HepG2 (cell line): ENCODE results near the gene PGR. TPM values are rescaled to one million over a fixed set of nuclear protein-coding genes. Genes with fewer than 3 reads are reported as not detected.

Source experiments
- ATAC-seq: fragments of 200-7000 bp; cut with Tn5 transposase; 3 replicates; pipeline ENCODE4 v1.9.1; 2020; ENCODE audit warnings: mild to moderate bottlenecking, moderate library complexity
- BruUV-seq: library from RNA; stranded (reverse); fragments of 400-500 nt; replicated peaks from 2 replicates; lab custom pipeline; 2021; lab: Mats Ljungman, UMichigan
- CTCF ChIA-PET: fragments of 300-600 bp; formaldehyde crosslinking; extraction: SDS; loops from one replicate; lab custom pipeline; 2021; ENCODE audit warnings: low total read pairs, inconsistent platforms, low intra/inter-chr PET ratio; lab: Yijun Ruan, JAX
- POLR2A ChIA-PET: fragments of 350-600 bp; sonication (Branson Sonifier 250); formaldehyde crosslinking; loops from one replicate; lab custom pipeline; 2020; ENCODE audit warnings: antibody characterized with exemption, inconsistent platforms; lab: Yijun Ruan, JAX
- DNase-seq: peaks from one replicate; pipeline ENCODE4 v3.0.0-alpha.2; 2015; ENCODE audit warnings: low spot score
- FAIRE-seq: peaks from 3 replicates; lab custom pipeline; 2011; peaks lifted over from hg19 to GRCh38; lab: Jason Lieb, UNC
- H2AFZ ChIP-seq: one replicate; pipeline ENCODE4 v1.6.1; 2011; ENCODE audit warnings: low read length, inconsistent platforms
- H3K27ac ChIP-seq: fragments of 300-600 bp; 3 replicates; pipeline ENCODE4 v1.8.0; 2011; ENCODE audit warnings: mixed run types, mild to moderate bottlenecking, mixed read lengths, low read length, inconsistent platforms; ENCODE audit not compliant: insufficient read depth; ENCODE audit errors: extremely low read length
- H3K27me3 ChIP-seq, 2 experiments: fragments of 200-600 bp in 1 of 2; 2 replicates in 1 of 2; 3 replicates in 1 of 2; pipeline versions ENCODE4 v1.6.0 to v1.8.0; 2011; ENCODE audit warnings: low read length in 2 of 2, mild to moderate bottlenecking in 2 of 2, moderate library complexity in 2 of 2, inconsistent platforms in 1 of 2; ENCODE audit not compliant: insufficient read depth in 2 of 2, control insufficient read depth in 1 of 2
- H3K36me3 ChIP-seq, 2 experiments: fragments of 200-600 bp in 1 of 2; replicated peaks in 1 of 2; 2 replicates in 1 of 2; 3 replicates in 1 of 2; pipeline versions ENCODE4 v1.5.1 to v1.8.0; 2011; ENCODE audit warnings: low read length in 2 of 2, inconsistent platforms in 1 of 2; ENCODE audit not compliant: insufficient read depth in 2 of 2, control insufficient read depth in 1 of 2
- H3K4me1 ChIP-seq: 2 replicates; pipeline ENCODE4 v1.5.1; 2012; ENCODE audit warnings: low read length, inconsistent platforms; ENCODE audit not compliant: insufficient read depth
- H3K4me2 ChIP-seq: 2 replicates; pipeline ENCODE4 v1.6.0; 2011; ENCODE audit warnings: low read depth, low read length, inconsistent platforms
- H3K4me3 ChIP-seq, 3 experiments: fragments of 200-600 bp in 1 of 3; sonication (generic), shearing (Covaris generic) in 1 of 3; replicated peaks in 1 of 3; 2 replicates each; pipeline ENCODE4 v1.5.1; 2011 to 2016; ENCODE audit warnings: low read length in 3 of 3, inconsistent platforms in 2 of 3, low read depth in 2 of 3, mild to moderate bottlenecking in 2 of 3, control low read depth in 1 of 3, mixed read lengths in 1 of 3; ENCODE audit not compliant: insufficient read depth in 1 of 3
- H3K79me2 ChIP-seq: one replicate; pipeline ENCODE4 v1.6.1; 2011; ENCODE audit warnings: low read length, inconsistent platforms; ENCODE audit not compliant: insufficient read depth
- H3K9ac ChIP-seq: 2 replicates; pipeline ENCODE4 v1.6.0; 2011; ENCODE audit warnings: mild to moderate bottlenecking, low read depth, low read length, inconsistent platforms; ENCODE audit not compliant: insufficient read depth
- H3K9me3 ChIP-seq: 2 replicates; pipeline ENCODE4 v1.5.1; 2012; ENCODE audit warnings: mild to moderate bottlenecking, low read length
- H4K20me1 ChIP-seq: 2 replicates; pipeline ENCODE4 v1.6.0; 2011; ENCODE audit warnings: inconsistent platforms, mild to moderate bottlenecking, low read length, moderate library complexity; ENCODE audit not compliant: insufficient read depth
- KMT2B ChIP-seq: IDR thresholded peaks from 2 replicates; pipeline ENCODE4 v1.6.1; 2016; ENCODE audit warnings: missing genetic modification reagents, missing compliant biosample characterization
- PHF20 ChIP-seq: sonication (generic); formaldehyde crosslinking; IDR thresholded peaks from 2 replicates; pipeline ENCODE4 v1.5.0; 2020; ENCODE audit warnings: mild to moderate bottlenecking, missing genetic modification reagents
- U2AF2 ChIP-seq: fragments of 200-400 bp; formaldehyde crosslinking; IDR thresholded peaks from 2 replicates; pipeline ENCODE4 v1.6.1; 2017; ENCODE audit warnings: low read depth, mild to moderate bottlenecking, low read length
- ZNF274 ChIP-seq: sonication (generic); formaldehyde crosslinking; IDR thresholded peaks from 2 replicates; pipeline ENCODE4 v1.5.1; 2020; ENCODE audit warnings: mild to moderate bottlenecking, missing genetic modification reagents
- WGBS: methylation state at CpG from one replicate; pipeline ENCODE4 v1.1.6; 2017; ENCODE audit warnings: low lambda C conversion rate; 5-methylcytosine and 5-hydroxymethylcytosine counted together
- in situ Hi-C: cut with HindIII; loops from 2 replicates; pipeline ENCODE4 v1.10.0; 2017; ENCODE audit warnings: low pct_unique_long_range_greater_than_20kb; ENCODE audit not compliant: extremely low pct_ligation_motif_present
- intact Hi-C: fragments of 100-400 bp; cut with micrococcal nuclease; formaldehyde crosslinking; loops from one replicate; pipeline ENCODE4 v1.10.0; 2022; ENCODE audit not compliant: unreplicated experiment
- polyA plus RNA-seq, 8 experiments: library from polyadenylated mRNA; depleted of rRNA in 3 of 8; stranded (reverse) in 7 of 8; unstranded in 1 of 8; fragments of >200 nt; fragmentation: Illumina TruSeq in 4 of 8; extraction: Trizol in 4 of 8; gene quantifications; 2 replicates each; pipeline versions ENCODE4 v1.2.1 to v1.2.3, GENCODE V29; 2011 to 2016; ENCODE audit warnings: low read depth in 4 of 8, missing spikeins in 1 of 8, mixed read lengths in 1 of 8; ENCODE audit not compliant: insufficient read depth in 1 of 8
- total RNA-seq, 5 experiments: library from RNA; depleted of rRNA; stranded (reverse); fragments of >200 nt; fragmentation: Illumina TruSeq; extraction: Trizol; gene quantifications; 2 replicates each; pipeline ENCODE4 v1.2.3, GENCODE V29; 2016; ENCODE audit warnings: low read depth in 1 of 5
- TF ChIP-seq, protein P1 (sequence below): sonication (generic); formaldehyde crosslinking; IDR thresholded peaks from 2 replicates; pipeline ENCODE4 v1.5.0; 2020; ENCODE audit warnings: mild to moderate bottlenecking, missing genetic modification reagents
- TF ChIP-seq, protein P2 (sequence below): sonication (generic); formaldehyde crosslinking; IDR thresholded peaks from 2 replicates; pipeline ENCODE4 v1.5.0; 2020; ENCODE audit warnings: mild to moderate bottlenecking, missing genetic modification reagents

The PGR gene
- total and polyA plus RNA-seq, 2 of the 13 experiments (the other 11 are each of a cell fraction or from before 2014, with no cell fraction given): not detected

DNA sequence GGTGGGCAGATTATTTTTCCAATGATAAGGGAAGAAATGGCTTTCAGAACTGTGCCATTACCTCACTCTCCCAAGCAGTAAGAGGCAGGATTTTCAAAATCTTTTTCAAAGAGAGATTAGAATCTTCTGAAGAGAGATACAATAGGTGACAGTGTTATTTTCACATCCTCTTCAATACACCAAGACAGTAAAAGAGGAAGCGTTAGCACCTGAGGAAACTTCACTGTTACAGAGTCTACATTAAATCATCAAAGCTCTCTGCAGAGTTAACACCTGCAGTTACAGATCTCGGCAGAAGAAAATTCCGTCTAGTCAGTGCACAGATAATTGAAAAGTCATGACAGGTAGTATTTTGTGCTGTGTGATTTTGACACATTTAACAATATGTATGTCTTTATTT lies 144.9 kb downstream of the PGR start:
- Histone ChIP-seq H3K9me3 (no peaks in the 10 kb centered on the region), H3K4me3 (no peak overlapping the region), H4K20me1 (no peaks in the 10 kb centered on the region), H3K27ac (no peak overlapping the region)
- ChIA-PET POLR2A (no interaction called here), CTCF (no interaction called here)
- in situ Hi-C loops: no loop called here
- no peak for DNase-seq
- WGBS: 96% methylated on average over 3 of the region's 3 CpGs
- ATAC-seq: no peak
- TF ChIP-seq U2AF2: no peak
- TF ChIP-seq, protein P1, sequence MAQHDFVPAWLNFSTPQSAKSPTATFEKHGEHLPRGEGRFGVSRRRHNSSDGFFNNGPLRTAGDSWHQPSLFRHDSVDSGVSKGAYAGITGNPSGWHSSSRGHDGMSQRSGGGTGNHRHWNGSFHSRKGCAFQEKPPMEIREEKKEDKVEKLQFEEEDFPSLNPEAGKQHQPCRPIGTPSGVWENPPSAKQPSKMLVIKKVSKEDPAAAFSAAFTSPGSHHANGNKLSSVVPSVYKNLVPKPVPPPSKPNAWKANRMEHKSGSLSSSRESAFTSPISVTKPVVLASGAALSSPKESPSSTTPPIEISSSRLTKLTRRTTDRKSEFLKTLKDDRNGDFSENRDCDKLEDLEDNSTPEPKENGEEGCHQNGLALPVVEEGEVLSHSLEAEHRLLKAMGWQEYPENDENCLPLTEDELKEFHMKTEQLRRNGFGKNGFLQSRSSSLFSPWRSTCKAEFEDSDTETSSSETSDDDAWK: no peak
- TF ChIP-seq PHF20 (CRISPR knock-in tag): no peak
- TF ChIP-seq, all 625 proteins: peak for 0
- BruUV-seq: no TSS peak
- H3K4me2 ChIP-seq: no peak overlapping the region
- no peaks in the 10 kb centered on the region for H3K79me2 ChIP-seq
- FAIRE-seq: no peak
- H3K27me3 ChIP-seq: no peaks in the 10 kb centered on the region
- no peaks in the 10 kb centered on the region for H3K36me3 ChIP-seq
- no peaks in the 10 kb centered on the region for H3K4me1 ChIP-seq
- intact Hi-C loops: loop anchor here (10.0 kb wide), 1 partner anchor 860 kb away; no protein-coding TSS in a partner anchor
- no peak overlapping the region for H2AFZ ChIP-seq
- no peak overlapping the region for H3K9ac ChIP-seq

DNA sequence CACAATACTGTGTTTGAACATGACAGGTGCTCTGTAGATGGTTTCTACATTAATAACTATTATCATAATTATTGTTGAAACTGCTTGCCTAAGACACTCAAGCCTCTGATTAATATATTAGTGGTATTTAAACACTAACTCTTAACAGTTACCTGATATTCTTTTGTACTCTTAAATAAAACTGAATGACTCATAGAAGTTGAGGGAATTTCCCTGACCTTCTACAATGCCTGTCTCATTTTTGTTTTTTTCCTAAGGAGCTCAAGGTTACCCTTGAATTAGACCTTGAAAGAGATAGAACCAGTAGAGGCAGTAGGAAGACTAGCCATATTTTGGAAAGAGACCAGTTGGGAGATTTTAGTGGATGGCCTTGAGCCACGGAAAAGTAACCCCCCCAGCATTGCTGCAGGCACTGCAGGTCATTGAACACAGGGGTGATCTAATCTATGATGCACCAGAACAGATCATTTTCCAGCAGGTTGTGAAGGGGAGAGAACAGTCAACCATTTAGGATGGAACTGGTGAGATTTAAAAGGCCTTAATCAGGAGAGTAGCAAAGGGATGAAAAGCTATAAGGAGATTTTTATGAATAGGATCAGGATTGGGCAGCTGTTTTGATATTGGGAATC lies 148.3 kb downstream of the PGR start:
- Histone ChIP-seq H2AFZ (no peak overlapping the region), H3K9me3 (no peaks in the 10 kb centered on the region), H3K79me2 (no peaks in the 10 kb centered on the region), H3K27me3 (no peaks in the 10 kb centered on the region), H3K9ac (no peak overlapping the region), H3K4me3 (no peak overlapping the region), H3K4me1 (no peaks in the 10 kb centered on the region), H3K36me3 (0 out of 5 replicates have a peak, but pooled peaks cover 0 to 2% of the 10 kb centered on the region in 2 experiments), H3K27ac (no peak overlapping the region), H4K20me1 (no peaks in the 10 kb centered on the region), H3K4me2 (no peak overlapping the region)
- FAIRE-seq: no peak
- BruUV-seq: no TSS peak
- intact Hi-C loops (loop anchor here (10.0 kb wide), 1 partner anchor 863 kb away; no protein-coding TSS in a partner anchor), in situ Hi-C loops (no loop called here)
- ChIA-PET CTCF (no interaction called here), POLR2A (no interaction called here)
- no peak for TF ChIP-seq KMT2B (CRISPR knock-in tag)
- no peak for TF ChIP-seq ZNF274 (CRISPR knock-in tag)
- TF ChIP-seq, protein P2, sequence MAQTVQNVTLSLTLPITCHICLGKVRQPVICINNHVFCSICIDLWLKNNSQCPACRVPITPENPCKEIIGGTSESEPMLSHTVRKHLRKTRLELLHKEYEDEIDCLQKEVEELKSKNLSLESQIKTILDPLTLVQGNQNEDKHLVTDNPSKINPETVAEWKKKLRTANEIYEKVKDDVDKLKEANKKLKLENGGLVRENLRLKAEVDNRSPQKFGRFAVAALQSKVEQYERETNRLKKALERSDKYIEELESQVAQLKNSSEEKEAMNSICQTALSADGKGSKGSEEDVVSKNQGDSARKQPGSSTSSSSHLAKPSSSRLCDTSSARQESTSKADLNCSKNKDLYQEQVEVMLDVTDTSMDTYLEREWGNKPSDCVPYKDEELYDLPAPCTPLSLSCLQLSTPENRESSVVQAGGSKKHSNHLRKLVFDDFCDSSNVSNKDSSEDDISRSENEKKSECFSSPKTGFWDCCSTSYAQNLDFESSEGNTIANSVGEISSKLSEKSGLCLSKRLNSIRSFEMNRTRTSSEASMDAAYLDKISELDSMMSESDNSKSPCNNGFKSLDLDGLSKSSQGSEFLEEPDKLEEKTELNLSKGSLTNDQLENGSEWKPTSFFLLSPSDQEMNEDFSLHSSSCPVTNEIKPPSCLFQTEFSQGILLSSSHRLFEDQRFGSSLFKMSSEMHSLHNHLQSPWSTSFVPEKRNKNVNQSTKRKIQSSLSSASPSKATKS: no peak
- DNase-seq: no peak
- ATAC-seq: no peak
- 50% methylated on average over 1 of the region's 1 CpG for WGBS
